Astrocyte (in vitro differentiated cells and primary cell): ENCODE measurements around the gene DAPL1.
"Not testable (repeated sequence)": the region's sequence is repeated elsewhere in the genome, so short reads cannot be mapped to it uniquely, and the experiment has no call there.

Source experiments
- CTCF ChIP-seq: IDR thresholded peaks from 2 replicates; pipeline ENCODE4 v1.5.1; 2011; ENCODE audit warnings: low read depth, mild to moderate bottlenecking, inconsistent platforms, low read length, moderate library complexity; ENCODE audit not compliant: insufficient read depth
- EZH2 ChIP-seq: IDR thresholded peaks from 2 replicates; pipeline ENCODE4 v1.6.1; 2012; ENCODE audit warnings: mild to moderate bottlenecking, low read length, inconsistent platforms; ENCODE audit not compliant: insufficient read depth

- TF ChIP-seq CTCF, EZH2: not testable (repeated sequence)
Measured at GRCh38 chr2:158847526-158847925, 52.4 kb downstream of the DAPL1 start.
